Stimulated activated CD8-positive, alpha-beta memory T cell treated with anti-CD3 and anti-CD28 coated beads, Interleukin-15, amount 100 ng/mL, for 48 hours (primary cell): ENCODE measurements around the gene RER1.

Source experiments
- DNase-seq, 2 donors: peaks; one replicate each; pipeline ENCODE4 v3.0.0-alpha.2; 2020; ENCODE audit warnings: low read depth in 2 of 2

Gene RER1

DNA sequence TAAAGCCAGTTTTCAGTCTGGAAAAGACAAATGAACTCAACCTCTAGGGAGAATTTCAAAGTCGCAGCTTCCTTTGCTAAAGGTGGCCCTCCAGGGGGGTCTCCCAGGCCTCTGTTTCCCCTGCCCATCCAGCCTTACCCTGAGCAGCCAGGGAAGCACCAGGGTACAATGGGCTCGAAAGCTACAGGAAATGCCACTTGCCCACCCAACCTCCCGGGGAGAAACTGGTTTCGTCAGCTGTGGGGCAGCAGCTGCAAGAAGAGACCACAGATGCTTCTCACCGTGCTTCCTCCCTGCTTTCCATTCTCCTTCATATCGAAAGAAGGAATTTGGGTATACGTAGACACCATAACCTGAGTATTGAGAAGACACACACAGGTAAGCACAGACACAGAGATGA, 2.0 kb upstream of the RER1 start:
- no peak for DNase-seq

DNA sequence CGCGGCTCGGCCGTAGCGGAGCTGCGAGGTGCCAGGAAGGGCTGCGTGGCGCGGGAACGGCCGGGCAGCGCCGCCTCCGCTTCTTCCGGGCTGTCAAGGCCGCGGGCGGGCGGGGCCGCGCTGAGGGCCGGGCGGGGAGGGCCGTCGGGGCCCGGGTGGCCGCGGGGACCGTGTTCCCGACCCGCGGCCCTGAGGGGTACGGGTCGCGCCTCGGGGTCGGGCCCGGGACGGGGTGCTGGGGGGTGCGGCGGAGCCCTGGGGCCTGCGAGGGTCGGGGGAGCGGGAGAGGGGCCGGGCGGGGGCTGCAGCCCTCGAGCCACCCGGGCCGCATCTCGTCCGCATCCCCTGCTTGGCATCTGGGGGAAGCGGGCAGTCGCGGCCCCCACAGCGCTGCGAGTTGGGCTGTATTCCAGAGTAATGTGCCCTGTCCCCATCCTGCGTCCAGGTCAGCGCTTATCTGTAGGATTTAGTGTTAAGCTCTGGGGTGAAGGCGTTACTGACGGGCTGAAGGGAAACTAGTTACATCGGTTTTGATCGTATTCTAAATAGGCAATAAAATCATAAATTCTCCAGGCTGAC, 379 bp downstream of the RER1 start:
- no peak for DNase-seq

DNA sequence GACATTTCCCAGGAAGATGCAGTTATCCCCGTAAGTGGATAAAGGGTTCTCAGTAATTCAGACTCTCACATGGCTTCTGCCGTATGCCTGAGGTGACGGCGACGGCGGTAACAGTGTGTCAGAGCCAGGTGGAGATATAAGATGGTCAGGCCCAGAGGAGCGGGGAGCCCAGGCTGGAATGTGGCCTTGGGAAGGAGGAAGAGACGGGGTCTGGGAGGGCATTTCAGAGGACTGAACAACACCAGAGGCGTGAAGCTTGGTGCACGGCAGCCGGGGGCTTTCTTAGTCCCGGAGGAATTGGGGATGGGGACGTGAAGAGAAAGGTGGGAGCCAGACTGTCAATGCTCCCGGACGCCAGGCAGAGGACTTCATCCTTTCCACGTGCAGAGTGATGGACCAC, 1.0 kb downstream of the RER1 start:
- DNase-seq: no peak

DNA sequence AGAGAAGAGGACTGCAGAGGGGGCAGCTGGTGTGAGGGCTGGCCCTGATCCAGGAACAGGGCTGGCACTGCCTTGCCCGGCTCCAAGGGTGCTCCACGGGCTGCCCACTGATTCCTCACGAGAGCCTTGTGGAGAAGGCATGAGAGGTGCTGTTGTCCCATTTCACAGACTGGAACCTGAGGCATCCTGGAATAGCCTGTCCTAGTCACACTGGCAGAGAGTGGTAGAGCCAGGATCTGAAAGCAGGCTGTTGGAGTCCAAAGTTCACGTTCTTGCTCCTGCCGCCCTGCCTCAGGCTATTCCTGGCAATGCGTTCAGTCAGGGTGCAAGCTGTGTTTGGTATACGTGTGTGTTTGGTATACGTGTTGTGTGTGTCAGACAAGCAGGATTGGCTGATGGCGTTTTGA, 1.8 kb downstream of the RER1 start:
- DNase-seq: no peak

DNA sequence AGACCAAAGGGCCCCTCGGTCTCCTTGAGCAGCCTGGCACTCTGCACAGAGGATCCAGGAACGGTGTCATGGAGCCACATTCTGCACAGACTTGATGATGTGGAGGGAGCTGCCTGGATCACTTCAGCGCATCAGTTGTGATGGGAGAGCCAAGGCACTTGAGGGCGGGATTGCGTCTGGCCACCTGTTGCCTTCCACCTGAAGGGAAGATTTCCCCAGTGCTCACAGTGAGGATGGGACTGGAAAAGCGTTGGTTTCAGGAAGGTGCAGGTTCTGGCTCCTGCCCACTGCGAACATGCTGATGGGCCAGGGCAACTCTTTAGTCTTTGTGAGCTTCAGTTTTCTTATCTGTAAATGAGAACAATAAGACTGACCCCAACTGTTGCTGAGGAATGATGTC, 2.6 kb downstream of the RER1 start:
- no peak for DNase-seq

DNA sequence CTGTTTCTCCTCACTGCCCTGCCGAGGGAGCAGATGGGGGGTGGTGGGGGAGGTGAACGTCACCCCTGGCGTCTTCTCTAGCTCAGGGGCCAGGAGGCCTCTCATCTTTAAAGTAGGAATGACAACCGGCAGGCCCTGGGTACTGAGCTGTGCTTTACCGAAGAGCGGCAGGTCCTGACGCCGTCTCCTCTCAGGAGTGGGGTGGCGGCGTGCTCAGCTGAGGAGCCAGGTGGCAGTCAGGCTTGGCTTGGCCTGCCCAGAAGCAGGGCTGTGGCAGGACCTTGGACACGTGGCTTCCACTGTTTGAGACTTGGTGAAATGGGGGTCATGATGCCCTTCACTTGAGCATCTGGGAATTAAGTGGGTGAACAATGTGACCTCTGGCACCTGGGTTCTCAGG, 3.1 kb downstream of the RER1 start:
- no peak for DNase-seq

DNA sequence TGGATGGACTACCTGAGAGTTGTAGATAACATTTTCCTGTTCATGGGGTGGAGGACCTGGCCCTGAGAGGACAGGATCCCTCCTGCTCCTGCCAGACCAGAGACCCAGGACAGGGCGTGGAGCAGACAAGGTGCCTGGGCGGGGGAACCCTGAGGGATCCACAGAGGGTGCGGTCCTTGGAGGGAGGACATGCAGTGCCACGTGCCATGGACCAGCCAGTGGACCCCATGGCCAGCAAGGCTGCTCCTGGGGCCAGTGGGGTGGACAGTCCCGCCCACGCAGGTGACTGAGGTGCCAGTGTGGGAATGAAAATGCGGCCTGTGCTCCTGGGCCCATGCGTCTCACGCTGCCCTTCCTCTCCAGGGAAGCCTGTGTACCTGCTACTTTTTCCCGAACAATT, 3.6 kb downstream of the RER1 start:
- no peak for DNase-seq

DNA sequence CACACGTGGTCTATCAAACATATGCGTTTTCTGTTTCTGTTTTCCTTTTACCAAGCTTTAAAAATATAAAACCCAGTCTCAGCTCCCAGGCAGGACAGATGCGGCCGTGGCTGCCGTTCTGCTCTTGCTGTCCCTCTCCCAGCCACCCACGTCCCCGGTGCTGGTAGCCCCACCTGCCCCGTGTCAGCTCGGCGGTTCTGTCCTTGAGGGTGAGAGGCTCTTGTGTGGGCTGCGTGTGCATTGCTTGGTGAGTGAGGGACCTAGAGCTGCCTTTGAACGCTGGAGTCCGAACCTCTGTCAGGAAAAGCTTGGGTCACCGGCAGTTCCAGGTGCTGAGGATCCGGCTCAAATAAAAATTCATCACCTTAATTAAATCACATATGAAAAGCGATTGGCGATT, 4.4 kb downstream of the RER1 start:
- no peak for DNase-seq

DNA sequence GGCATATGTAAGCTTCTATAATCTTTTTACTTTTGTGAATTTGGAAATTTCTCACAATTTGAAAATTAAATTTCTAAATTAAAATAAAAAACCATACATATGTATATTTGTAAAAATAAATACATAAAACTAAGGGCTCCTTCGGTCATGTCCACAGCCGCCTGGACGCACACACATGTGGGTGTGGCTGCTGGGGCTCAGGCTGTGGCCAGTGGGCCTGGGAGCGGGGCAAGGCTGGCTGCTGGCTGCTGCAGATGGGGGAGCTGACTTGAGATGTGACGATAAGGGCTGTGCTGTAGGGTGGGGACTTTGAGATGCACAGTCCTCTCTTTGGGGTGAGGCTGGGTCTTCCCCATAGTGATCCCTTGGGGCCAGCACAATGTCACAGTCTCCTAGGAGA, 4.8 kb downstream of the RER1 start:
- no peak for DNase-seq

DNA sequence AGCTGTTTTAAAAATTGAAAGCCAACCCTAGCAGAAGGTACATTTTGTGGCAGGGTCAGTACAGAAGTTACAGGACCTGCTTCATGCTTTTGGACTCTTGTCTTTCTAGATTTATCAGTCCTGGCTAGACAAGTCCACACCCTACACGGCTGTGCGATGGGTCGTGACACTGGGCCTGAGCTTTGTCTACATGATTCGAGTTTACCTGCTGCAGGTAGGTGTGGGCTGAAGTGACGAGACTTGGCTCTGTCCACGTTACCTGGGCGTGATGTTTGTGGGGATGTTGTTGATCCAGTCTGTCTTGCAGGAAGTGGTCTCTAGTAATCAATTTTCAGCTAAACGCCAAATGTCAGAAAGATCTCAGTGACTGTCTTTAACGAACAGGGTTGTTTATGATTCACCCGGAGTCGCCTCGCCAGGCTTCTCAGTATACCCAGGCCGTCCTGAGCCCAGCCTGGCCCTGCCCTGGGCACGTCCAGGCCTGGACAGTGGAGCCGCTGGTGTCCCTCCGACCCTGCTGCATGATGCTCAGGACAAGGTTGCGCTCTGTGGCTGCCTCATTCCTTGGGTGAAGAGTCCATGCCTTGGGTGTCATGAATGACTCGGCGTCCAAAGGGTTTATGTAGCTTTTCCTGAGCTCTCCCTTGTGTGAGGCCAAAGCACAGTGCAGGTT, 5.5 kb downstream of the RER1 start:
- DNase-seq: no peak

DNA sequence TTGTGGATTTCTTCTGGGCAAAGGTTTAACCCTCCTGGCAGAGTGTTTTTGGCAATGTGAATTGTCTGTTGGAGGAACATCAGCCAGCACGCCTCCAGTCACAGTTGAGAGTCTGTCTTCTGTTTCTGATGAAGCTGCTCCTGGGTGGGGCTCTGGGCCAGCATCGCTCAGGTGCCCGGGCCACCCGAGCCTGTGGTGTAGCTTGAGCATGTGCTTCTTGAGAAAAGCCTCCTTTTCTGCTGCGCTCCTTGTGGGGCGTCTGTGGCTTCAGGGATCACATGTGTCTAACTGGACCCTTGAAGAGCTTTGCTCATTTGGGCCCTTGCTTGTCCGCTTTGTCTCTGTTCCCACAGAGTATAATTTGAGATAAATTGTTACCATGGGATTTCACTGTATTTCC, 7.2 kb downstream of the RER1 start:
- DNase-seq: no peak

DNA sequence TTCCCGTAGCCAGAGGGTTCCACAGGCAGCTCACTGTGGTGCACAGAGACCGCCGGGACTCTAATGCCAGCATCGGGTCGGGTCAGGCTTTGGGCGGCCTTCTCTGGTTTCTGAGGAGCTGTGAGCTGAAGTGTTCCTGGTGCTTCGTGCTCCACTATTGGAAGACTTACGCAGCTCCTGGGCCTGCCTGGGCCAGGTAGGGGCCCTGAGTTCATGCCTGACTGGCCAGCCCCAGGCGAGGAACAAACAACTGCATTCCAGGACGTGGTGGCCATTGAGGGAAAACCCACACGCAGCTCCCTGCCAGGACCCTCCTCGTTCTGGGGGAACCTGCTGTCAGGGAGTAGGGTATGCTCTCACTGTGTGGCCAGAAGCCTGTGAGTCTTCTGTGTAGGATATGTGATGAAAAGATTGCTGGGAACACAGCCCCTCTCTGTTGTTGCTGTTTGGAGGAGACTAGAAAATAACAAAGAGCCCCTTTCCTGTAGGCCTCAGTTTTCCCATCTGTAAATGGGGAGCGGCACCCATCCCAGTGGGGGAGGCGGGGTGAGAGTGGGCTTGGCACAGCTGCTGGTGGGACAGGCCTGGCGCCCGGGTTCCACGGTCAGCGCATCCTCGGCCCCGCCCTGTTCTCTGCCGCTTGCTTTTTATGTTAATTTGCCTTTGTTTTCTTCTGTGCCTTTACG, 8.4 kb downstream of the RER1 start:
- DNase-seq: no peak

DNA sequence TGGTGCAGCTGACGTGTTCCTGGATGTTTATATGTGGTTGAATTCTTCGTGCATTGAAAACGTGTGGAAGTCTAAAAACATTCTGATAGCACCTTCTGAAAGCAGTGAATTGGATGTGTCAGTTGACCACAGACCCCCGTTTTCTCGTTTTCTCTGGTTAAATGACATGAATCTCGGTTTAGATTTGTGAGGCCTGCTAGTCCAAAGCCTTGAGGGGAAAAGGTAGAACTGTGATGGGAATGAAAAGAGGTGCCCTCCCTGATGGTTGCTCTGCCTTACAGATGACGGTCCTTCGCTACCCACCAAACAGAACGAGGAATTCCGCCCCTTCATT, 8.9 kb downstream of the RER1 start:
- no peak for DNase-seq

DNA sequence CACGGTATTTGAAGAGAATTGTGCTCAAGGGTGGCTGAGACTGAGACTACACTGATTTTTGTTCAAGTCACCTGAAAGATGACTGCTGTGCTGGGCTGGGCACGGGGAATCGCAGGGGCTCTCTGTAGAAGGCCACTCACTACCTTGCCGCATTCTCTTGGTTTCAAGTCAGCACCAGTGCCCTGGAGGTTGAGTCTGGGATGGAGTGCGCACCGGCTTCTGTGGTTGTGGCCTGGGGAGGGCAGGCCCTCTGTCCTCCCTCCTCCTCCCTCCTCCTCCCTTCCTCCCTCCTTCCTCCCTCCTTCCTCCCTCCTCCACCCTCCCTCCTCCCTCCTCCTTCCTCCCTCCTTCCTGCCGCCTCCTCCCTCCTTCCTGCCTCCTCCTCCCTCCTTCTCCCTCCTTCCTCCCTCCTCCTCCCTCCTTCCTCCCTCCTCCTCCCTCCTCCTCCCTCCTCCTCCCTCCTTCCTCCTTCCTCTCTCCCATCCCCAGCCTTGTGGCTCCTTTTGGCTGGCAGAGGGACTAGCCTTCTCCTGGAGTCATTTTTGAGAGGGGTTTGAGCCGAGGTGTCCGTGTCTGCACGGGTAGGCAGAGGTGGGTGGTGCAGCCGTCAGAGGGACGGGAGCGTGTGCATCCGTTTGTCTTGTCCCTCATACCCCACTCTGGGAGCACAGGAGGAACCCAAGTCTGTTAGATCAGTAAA, 9.5 kb downstream of the RER1 start:
- DNase-seq: no peak

DNA sequence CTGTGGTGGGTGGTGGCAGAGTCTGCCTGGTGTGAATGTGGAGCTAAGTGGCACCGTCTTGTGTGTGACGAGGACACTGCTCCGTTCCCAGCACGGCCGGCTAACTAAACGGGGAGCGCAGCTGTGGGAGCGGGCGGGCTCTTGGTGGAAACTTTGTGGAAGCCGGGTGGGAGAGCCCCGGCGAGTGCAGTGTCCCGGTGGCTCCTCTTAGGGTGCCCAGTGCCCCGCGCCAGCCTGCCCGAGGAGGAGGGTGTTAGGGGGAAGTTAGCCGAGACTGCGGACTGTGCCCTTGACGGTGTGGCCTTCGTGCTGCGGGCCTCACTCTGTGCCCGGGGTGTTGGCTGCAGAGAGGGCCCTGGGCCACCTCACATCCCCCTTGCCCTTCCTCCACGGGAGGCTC, 10.8 kb downstream of the RER1 start:
- DNase-seq: no peak

DNA sequence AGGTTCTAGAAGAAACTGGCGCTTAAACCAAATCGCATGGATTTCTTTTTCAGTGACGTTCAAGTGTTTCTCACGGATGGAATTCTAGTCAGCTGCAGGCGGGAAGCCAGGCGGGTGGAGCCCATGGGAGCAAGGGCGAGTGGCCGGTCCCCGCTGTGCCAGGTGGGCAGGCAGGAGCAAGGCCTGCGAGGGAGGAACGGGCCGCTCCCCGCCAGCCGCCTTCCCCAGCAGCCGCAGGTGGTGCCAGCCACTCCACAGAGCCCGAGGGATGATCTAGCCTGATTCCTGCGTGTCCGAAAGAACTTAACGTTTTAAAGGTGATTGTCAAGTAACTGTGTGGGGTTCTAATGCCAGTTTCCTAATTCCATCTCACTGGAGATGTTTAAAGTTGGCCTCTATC, 11.6 kb downstream of the RER1 start:
- no peak for DNase-seq

DNA sequence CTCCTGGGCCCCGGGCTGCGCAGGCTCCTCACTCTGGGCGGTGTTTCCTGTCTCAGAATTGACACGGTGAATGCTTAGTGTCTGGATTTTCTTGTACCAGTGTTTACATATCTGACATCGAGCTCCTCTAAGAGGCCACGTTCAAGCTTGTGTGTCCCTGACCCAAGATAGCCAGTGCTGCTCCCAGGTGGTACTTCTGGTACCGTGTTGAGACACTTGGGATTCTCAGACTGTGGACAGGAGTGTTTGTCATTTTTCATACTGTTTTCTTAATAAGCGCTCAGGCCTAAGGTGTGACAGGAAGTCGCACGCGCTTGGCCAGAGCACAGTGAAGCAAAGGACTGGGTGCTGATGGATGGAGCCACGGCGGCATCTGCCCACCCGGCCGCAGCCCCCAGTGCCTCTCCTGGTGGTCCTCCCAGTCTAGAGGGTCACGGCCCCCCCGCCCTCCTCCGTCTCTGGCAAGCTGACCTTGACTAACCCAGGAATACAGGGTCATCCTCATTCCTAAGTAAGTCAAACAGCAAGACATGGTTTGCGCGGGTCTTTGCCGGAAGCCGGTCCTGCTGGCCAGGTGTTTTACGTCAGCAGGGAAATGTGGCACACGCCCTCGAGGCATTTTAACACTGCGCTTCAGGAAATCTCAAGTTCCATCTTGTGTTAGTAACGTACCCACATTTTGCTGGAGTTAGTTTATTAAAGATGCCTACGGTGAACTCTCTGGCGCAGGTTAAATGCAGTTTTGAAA, 12.7 kb downstream of the RER1 start:
- no peak for DNase-seq

DNA sequence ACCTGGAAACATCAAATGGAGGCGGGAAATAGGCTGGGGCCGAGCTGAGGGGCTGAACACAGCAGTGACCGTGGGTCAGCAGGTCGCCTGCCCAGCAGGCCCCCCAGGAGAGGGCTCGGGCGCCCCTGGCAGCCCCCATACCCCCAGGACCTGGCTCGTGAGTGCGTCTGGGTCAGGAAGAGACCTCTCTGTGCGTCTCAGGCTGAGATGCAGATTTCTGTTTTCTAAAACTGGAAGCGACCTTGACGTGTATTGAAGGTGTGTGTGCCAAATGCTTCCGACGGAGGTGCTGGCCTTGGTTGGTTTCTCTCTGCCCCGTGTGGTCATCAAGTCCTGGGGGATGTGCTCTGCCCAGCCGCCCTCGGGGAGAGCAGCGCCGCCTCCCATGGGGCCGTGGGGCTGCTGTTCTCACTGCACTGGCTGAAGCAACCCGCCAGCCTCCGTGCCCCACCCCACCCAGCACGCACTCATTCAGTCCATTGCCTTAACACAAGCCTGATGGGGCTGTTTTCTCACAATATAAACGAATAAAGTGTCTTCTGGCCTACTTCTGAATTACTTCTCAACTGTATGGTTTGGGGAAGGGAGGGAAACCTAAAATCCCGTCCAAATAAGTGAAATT, 13.4 kb downstream of the RER1 start:
- DNase-seq: no peak

DNA sequence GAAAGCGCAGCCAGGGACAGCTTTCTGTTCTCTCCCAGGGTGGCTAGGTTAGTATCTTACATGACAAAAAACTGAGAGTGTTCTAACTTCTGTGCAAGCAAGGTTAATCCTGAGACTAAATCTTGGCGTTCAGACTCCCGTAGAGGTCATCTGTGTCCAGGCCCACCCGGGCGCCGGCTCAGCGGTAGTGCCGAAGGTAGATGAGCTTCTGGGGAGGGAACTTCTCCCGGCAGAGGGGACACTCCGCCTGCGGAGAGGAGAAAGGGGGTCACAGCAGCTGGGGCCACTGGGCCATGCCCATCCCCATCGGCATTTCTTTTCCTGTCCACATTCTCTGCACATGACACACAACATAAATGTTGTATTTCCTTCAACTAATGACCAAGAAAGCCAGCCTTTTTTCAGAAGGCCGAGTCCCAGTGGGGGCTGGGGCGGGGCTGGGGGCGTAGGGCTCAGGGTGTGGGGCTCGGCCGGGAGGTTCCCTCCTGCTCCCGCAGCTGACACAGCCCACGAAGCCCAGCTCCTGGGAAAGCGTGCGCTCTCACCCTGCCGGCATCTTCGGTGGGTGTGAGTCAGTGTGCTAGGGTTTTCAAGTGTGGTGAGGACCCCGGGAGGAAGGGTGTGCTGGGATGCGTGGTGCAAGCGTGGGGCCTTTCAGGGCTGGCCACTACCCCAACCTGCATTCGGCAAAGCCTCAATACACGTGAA, 14.1 kb downstream of the RER1 start:
- DNase-seq: no peak

DNA sequence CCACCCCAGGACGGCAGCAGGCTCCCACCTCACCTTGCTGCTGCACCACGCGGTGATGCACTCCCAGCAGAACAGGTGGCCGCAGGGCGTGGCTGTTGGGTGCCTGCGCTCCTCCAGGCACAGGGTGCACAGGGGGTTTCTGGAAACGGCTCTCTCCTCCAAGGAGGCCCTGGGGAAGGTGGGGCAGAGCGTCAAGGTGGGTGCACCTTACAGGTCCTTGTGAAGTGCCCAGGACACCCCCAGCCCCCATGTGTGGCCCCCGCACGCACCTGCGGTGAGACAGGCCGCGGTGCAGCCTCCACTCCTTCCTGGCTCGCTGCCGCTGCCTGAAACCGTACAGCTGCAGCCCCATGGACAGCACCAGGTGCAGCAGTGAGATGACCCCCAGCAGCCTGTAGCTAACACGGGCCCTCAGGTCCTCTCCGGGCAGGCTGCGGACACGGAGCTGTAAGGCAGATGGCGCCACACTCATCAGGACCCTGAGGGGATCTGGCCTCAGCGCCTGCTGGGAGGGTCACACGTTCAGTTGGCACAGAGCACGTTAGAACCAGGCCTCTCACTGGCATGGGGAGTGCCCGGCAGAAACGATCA, 14.9 kb downstream of the RER1 start:
- no peak for DNase-seq
